SH-SY5Y (cell line): ENCODE measurements around the gene TDRKH.

Experiments used
- GATA2 ChIP-seq: IDR thresholded peaks from 2 replicates; pipeline ENCODE4 v1.6.1; 2011; ENCODE audit warnings: mild to moderate bottlenecking, low read depth, low read length
- GATA3 ChIP-seq: IDR thresholded peaks from 2 replicates; pipeline ENCODE4 v1.6.1; 2011; ENCODE audit warnings: low read depth, mild to moderate bottlenecking, low read length, moderate library complexity

DNA sequence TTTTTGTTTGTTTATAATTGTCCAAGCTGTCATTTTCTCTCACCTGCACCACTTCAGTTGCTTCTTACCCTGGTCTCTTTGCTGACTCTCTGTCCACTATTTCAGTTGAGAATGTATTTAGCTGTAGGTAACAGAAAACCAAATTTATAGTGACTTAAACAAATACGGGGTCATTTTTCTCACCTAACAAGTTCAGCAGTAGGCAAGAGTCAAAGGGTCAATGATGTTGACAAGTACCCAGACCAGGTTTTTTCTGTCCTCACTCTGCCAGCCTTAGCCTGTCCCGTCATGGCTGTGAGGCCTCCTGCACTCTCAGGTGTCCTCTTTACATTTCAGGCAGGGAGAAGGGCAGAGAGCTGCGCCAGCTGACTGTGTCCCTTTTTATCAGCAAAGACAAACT is 57.2 kb downstream of the TDRKH start:
- no peak for TF ChIP-seq GATA2
- TF ChIP-seq GATA3 = no peak
